ENCODE measurements around the gene LMF1. TPM values are rescaled to one million over a fixed set of nuclear protein-coding genes. Genes with fewer than 3 reads are reported as not detected.

Gene LMF1
- total and polyA plus RNA-seq, 2 of the 8 experiments (the other 6 are each of a cell fraction or from before 2014, with no cell fraction given): 3.5 to 9.1 TPM

- no peaks in the 10 kb centered on the region for H3K27me3 ChIP-seq (replicated peaks in 1 of 4; ENCODE audit: control insufficient read depth in 3 of 4, extremely low read depth in 1 of 4, insufficient read depth in 3 of 4, low read length in 3 of 4)
- H4K20me1 ChIP-seq (replicated peaks in 1 of 2; ENCODE audit: control insufficient read depth in 1 of 2, insufficient read depth in 2 of 2, low read length in 2 of 2): peaks cover 0 to 2% of the 10 kb centered on the region in 2 experiments
- H2AFZ ChIP-seq (ENCODE audit: low read length): no peak overlapping the region
- no peak overlapping the region for H2BK20ac ChIP-seq (ENCODE audit: low read length)
- peaks cover 18 to 70% of the 10 kb centered on the region in 2 experiments for H3K9me3 ChIP-seq (ENCODE audit: insufficient read depth in 2 of 2, low read depth in 1 of 2, low read length in 1 of 2)
- WGBS, 2 experiments (ENCODE audit: extremely low coverage in 1 of 2, insufficient coverage in 1 of 2, insufficient read length in 1 of 2, insufficient replicate concordance in 2 of 2, low coverage in 1 of 2, low lambda C conversion rate in 2 of 2, missing lambda C conversion rate in 1 of 2): 80% methylated on average over 6 of the region's 11 CpGs; no CpG with 5 or more reads in 1 of the 2 experiments
- H3K14ac ChIP-seq (ENCODE audit: insufficient read length): no peak overlapping the region
- POLR2A ChIA-PET (ENCODE audit: partially characterized antibody): no interaction called here
- H3K9ac ChIP-seq (replicated peaks in 1 of 4; ENCODE audit: extremely low read depth in 1 of 4, low read depth in 3 of 4, low read length in 3 of 4): no peak overlapping the region
- H3K27ac ChIP-seq (ENCODE audit: low read depth, low read length): no peak overlapping the region
- no peak overlapping the region for H3K4ac ChIP-seq (replicated peaks; ENCODE audit: insufficient read length, low read depth, low read length)
- H4K5ac ChIP-seq (ENCODE audit: insufficient read length, low read depth, low read length): no peak overlapping the region
- H3K4me2 ChIP-seq (ENCODE audit: insufficient read depth in 1 of 2, low read depth in 2 of 2, low read length in 2 of 2): no peak overlapping the region
- H3K4me1 ChIP-seq (replicated peaks in 1 of 4; ENCODE audit: control insufficient read depth in 3 of 4, insufficient read depth in 4 of 4, low read length in 3 of 4): peaks cover 0 to 5% (median 0%) of the 10 kb centered on the region in 4 experiments; a peak in 1 of 7 replicates
- CTCF ChIA-PET (ENCODE audit: partially characterized antibody): no interaction called here
- H2AK5ac ChIP-seq (ENCODE audit: low read depth, low read length): no peak overlapping the region
- no peak overlapping the region for H3K4me3 ChIP-seq (ENCODE audit: extremely low read depth in 1 of 4, insufficient read depth in 2 of 4, low read depth in 3 of 4, low read length in 4 of 4)
- H3K23me2 ChIP-seq (ENCODE audit: low read depth, low read length): peaks cover 10% of the 10 kb centered on the region; the same call in 1 of the 2 replicates
- H2BK120ac ChIP-seq (replicated peaks; ENCODE audit: low read depth, low read length): no peak overlapping the region
- H3K56ac ChIP-seq (replicated peaks; ENCODE audit: insufficient read length, low read depth, low read length): no peak overlapping the region
- H3K23ac ChIP-seq (ENCODE audit: insufficient read length): no peak overlapping the region
- H3K36me3 ChIP-seq (ENCODE audit: control insufficient read depth in 2 of 4, insufficient read depth in 4 of 4, low read length in 3 of 4): no peaks in the 10 kb centered on the region
- H3K18ac ChIP-seq (ENCODE audit: extremely low read depth, low read length): no peak overlapping the region
- H2BK12ac ChIP-seq (ENCODE audit: low read depth, low read length): no peak overlapping the region
- H2BK5ac ChIP-seq (ENCODE audit: low read depth, low read length): no peak overlapping the region
- TF ChIP-seq MAFK (IDR thresholded peaks at IDR 0.05; ENCODE audit: low read depth, low read length): no peak
- TF ChIP-seq ZNF274 (IDR thresholded peaks at IDR 0.05; ENCODE audit: borderline replicate concordance, extremely low read depth, low read length): no peak
- no peak for TF ChIP-seq SIN3A (conservative IDR thresholded peaks at IDR 0.05 in 1 of 2, IDR thresholded peaks at IDR 0.05 in 1 of 2; ENCODE audit: low read depth in 1 of 2, low read length in 2 of 2)
- TF ChIP-seq ATF3 (IDR thresholded peaks at IDR 0.05; ENCODE audit: insufficient read depth, low read depth, low read length): no peak
- no peak for TF ChIP-seq CBX8 (IDR thresholded peaks at IDR 0.05; ENCODE audit: borderline replicate concordance, low read depth, low read length)
- TF ChIP-seq MAX (IDR thresholded peaks at IDR 0.05): no peak
- no peak for TF ChIP-seq TBP (IDR thresholded peaks at IDR 0.05; ENCODE audit: low read depth, low read length)
- no peak for TF ChIP-seq ASH2L (IDR thresholded peaks at IDR 0.05; ENCODE audit: low read length)
- no peak for TF ChIP-seq RNF2 (IDR thresholded peaks at IDR 0.05; ENCODE audit: borderline replicate concordance, low read depth, low read length, missing control alignments, poor library complexity, severe bottlenecking)
- no peak for TF ChIP-seq KDM4A (IDR thresholded peaks at IDR 0.05; ENCODE audit: low read depth, low read length, severe bottlenecking)
- TF ChIP-seq TCF12 (IDR thresholded peaks at IDR 0.05; ENCODE audit: low read depth, low read length): no peak
- TF ChIP-seq CHD1 (IDR thresholded peaks at IDR 0.05; ENCODE audit: low read depth, low read length): no peak
- H3K79me1 ChIP-seq (ENCODE audit: low read depth, low read length): no peaks in the 10 kb centered on the region
- H4K91ac ChIP-seq (replicated peaks; ENCODE audit: insufficient read length, low read length): no peak overlapping the region
- H3K79me2 ChIP-seq (ENCODE audit: control insufficient read depth in 1 of 2, insufficient read depth in 2 of 2, low read length in 2 of 2): no peaks in the 10 kb centered on the region
- no peak overlapping the region for H2BK15ac ChIP-seq (ENCODE audit: low read length)
- FAIRE-seq: no peak
- DNase-seq (ENCODE audit: low read depth in 1 of 2, low spot score in 2 of 2): no peak
- H4K8ac ChIP-seq (ENCODE audit: extremely low read depth, insufficient read depth, low read length): no peak overlapping the region; the same call in 1 of the 2 replicates
These were observed 27.4 kb upstream of the LMF1 start for GRCh38 chr16:998211-998610.

Measured in H1 (cell line).